Tibial artery (tissue), 4 donors: ENCODE results near the gene C1QTNF12.

Experiments used
- DNase-seq, 2 donors: peaks; one replicate each; pipeline ENCODE4 v3.0.0-alpha.2; 2019
- H3K27ac ChIP-seq, 2 donors: fragments of 200-600 bp; sonication (generic) in 1 of 2; 1 replicate in 1 of 2; 2 replicates in 1 of 2; pipeline ENCODE4 v1.5.1; 2018 to 2019; ENCODE audit warnings: mild to moderate bottlenecking in 1 of 2
- H3K27me3 ChIP-seq, 2 donors: fragments of 200-600 bp; sonication (generic) in 1 of 2; one replicate each; pipeline versions ENCODE4 v1.5.1 to v1.6.0; 2016 to 2019
- H3K36me3 ChIP-seq, 3 donors: fragments of 200-600 bp; sonication (generic) in 2 of 3; one replicate each; pipeline ENCODE4 v1.5.1; 2016 to 2019; ENCODE audit warnings: mild to moderate bottlenecking in 2 of 3
- H3K4me1 ChIP-seq, 4 donors: fragments of 200-600 bp; sonication (generic) in 2 of 4; 1 replicate in 3 of 4; 2 replicates in 1 of 4; pipeline ENCODE4 v1.5.1; 2016 to 2019
- H3K4me3 ChIP-seq, 2 donors: fragments of 200-600 bp; sonication (generic) in 1 of 2; 1 replicate in 1 of 2; 2 replicates in 1 of 2; pipeline ENCODE4 v1.5.1; 2018 to 2019; ENCODE audit warnings: mild to moderate bottlenecking in 2 of 2
- H3K9me3 ChIP-seq, 3 donors: fragments of 200-600 bp; sonication (generic) in 1 of 3; one replicate each; pipeline ENCODE4 v1.5.1; 2016 to 2019
- intact Hi-C: fragments of 100-400 bp; cut with DNase I; formaldehyde crosslinking; loops from one replicate; pipeline ENCODE4 v1.15.0; 2023; ENCODE audit warnings: low total_unique reads
- TF ChIP-seq, protein P1 (sequence below), 2 experiments: fragments of 200-600 bp in 1 of 2; fragments of 450-650 bp in 1 of 2; IDR thresholded peaks; one replicate each; pipeline ENCODE4 v1.5.1; 2017 to 2019; ENCODE audit warnings: antibody characterized with exemption in 2 of 2, mild to moderate bottlenecking in 1 of 2, moderate library complexity in 1 of 2

The C1QTNF12 gene

DNA sequence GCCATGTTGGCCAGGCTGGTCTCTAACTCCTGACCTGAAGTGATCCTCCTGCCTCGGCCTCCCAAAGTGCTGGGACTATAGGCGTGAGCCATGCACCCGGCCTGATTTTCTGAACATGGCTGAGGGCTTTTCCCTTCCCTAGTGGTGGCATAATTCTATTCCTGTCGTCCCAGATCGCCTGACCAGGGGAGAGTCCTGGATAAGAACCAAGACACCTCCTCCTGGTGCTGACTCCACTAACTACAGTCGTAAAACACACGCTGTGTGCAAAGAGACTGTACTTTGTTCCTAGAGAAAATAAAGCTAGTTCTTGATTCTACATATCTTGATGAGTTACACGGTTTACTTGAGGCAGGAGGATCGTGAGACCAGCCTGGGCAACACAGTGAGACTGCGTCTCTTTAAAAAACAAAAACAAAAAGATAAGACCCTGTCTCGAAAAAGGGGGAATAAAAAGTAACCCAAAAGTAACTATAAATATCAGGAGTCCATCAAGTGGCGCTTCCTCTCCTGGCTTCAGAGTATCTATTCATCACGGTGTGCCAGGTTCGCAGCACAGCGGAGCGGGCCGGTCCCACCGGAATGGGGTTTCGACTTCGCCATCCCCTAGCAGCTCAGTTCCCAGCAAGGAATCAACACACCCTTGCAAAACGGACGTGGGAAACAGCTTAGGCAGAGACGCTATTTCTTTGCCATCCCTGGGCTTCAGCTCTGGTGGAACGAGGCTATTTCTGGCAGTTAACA is 15.7 kb downstream of the C1QTNF12 start:
- Histone ChIP-seq H3K27me3 (no peaks in the 10 kb centered on the region), H3K4me1 (peaks cover 0 to 42% (median 32%) of the 10 kb centered on the region in 4 donors), H3K27ac (peak overlapping the region; percentile 96 to 99), H3K9me3 (no peaks in the 10 kb centered on the region), H3K36me3 (peaks cover 23 to 55% (median 31%) of the 10 kb centered on the region in 3 donors), H3K4me3 (peak overlapping the region; percentile 94 to 99)
- TF ChIP-seq, protein P1, sequence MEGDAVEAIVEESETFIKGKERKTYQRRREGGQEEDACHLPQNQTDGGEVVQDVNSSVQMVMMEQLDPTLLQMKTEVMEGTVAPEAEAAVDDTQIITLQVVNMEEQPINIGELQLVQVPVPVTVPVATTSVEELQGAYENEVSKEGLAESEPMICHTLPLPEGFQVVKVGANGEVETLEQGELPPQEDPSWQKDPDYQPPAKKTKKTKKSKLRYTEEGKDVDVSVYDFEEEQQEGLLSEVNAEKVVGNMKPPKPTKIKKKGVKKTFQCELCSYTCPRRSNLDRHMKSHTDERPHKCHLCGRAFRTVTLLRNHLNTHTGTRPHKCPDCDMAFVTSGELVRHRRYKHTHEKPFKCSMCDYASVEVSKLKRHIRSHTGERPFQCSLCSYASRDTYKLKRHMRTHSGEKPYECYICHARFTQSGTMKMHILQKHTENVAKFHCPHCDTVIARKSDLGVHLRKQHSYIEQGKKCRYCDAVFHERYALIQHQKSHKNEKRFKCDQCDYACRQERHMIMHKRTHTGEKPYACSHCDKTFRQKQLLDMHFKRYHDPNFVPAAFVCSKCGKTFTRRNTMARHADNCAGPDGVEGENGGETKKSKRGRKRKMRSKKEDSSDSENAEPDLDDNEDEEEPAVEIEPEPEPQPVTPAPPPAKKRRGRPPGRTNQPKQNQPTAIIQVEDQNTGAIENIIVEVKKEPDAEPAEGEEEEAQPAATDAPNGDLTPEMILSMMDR (IDR thresholded peaks at IDR 0.05): peak in 1 of 2 experiments; percentile 9
- intact Hi-C loops: loop anchor here (5.0 kb wide), 1 partner anchor 109 kb away; no protein-coding TSS in a partner anchor
- no peak for DNase-seq

DNA sequence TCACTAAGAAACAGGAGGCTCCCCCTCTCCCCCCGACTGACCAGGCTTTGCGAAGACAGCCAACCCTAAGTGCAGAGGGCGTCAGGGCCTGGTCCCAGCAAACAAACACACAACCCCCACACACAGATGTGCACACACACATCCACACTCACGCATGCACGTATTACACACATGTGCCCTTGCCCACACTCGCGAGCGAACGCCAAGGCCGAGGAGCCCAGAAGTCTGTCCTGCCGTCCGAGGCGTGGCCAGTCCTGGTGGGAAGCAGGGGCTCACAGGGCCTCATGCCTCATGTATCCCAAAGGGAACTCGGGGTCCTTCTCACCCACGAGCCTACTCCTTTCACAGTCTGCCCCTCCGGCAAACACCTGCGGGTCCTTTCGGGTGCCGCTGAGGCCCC is 16.8 kb downstream of the C1QTNF12 start:
- TF ChIP-seq, protein P1 (IDR thresholded peaks at IDR 0.05): no peak
- Histone ChIP-seq H3K27ac (no peak overlapping the region), H3K4me3 (peak overlapping the region in 1 of 2 donors; percentile 94), H3K36me3 (peaks cover 23 to 57% (median 40%) of the 10 kb centered on the region in 3 donors), H3K27me3 (no peaks in the 10 kb centered on the region), H3K4me1 (peaks cover 0 to 42% (median 34%) of the 10 kb centered on the region in 4 donors), H3K9me3 (no peaks in the 10 kb centered on the region)
- intact Hi-C loops: loop anchor here (5.0 kb wide), 1 partner anchor 107 kb away; no protein-coding TSS in a partner anchor
- DNase-seq: no peak

DNA sequence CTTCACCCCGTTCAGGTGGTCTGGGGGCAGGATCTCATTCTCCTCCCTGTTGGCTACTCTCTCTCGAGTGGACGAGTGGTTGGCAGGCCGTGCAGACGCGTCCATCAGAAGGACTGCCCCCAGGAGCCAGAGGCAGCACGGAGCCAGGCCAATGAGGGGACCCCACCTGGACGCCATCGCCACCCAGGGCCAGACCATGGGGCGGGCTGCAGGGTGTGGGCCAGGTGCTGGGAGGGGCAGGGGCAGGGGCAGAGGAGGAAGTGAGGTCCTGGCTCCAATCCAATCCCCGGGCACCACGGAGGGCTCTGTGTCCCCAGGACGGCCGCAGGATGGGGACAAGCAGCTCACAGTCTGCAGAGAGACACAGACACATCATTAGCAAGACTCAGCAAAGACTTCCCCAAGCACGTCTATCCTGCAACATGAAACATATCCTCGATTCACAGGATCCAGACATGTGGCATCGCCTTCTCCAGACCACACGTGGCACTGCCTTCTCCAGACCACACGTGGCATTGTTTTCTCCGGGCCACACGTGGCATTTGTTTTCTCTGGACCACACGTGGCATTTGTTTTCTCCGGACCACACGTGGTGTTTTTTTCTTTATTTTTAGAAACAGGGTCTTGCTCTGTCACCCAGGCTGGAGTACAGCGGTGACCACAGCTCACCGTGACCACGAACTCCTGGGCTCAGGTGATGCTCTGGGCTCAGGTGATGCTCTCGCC is 17.8 kb downstream of the C1QTNF12 start:
- intact Hi-C loops: no loop called here
- Histone ChIP-seq H3K9me3 (no peaks in the 10 kb centered on the region), H3K36me3 (peaks cover 28 to 57% (median 50%) of the 10 kb centered on the region in 3 donors), H3K27me3 (no peaks in the 10 kb centered on the region), H3K27ac (no peak overlapping the region), H3K4me1 (peaks cover 0 to 42% (median 34%) of the 10 kb centered on the region in 4 donors), H3K4me3 (no peak overlapping the region)
- TF ChIP-seq, protein P1 (IDR thresholded peaks at IDR 0.05): no peak
- DNase-seq: no peak

DNA sequence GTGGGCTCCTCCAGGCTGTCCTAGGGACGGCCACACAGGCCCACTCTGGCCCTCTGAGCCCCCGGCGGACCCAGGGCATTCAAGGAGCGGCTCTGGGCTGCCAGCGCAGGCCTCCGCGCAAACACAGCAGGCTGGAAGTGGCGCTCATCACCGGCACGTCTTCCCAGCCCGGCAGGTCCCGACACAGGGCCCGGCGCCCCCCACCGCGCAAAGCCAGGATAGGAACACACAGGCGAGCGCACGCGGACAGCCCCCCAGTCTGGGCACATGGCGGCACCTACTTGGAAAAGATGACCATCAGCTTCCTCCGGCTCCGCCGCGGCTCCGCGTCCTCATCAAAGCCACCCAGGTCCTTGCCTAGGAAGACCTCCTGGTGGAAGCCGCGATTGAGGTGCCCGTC is 18.3 kb downstream of the C1QTNF12 start:
- H3K4me3 ChIP-seq: no peak overlapping the region
- H3K36me3 ChIP-seq: peaks cover 33 to 62% (median 56%) of the 10 kb centered on the region in 3 donors
- DNase-seq: no peak
- TF ChIP-seq, protein P1 (IDR thresholded peaks at IDR 0.05): no peak
- no peaks in the 10 kb centered on the region for H3K27me3 ChIP-seq
- H3K27ac ChIP-seq: no peak overlapping the region
- intact Hi-C loops: no loop called here
- H3K4me1 ChIP-seq: peaks cover 0 to 39% (median 31%) of the 10 kb centered on the region in 4 donors
- H3K9me3 ChIP-seq: no peaks in the 10 kb centered on the region

DNA sequence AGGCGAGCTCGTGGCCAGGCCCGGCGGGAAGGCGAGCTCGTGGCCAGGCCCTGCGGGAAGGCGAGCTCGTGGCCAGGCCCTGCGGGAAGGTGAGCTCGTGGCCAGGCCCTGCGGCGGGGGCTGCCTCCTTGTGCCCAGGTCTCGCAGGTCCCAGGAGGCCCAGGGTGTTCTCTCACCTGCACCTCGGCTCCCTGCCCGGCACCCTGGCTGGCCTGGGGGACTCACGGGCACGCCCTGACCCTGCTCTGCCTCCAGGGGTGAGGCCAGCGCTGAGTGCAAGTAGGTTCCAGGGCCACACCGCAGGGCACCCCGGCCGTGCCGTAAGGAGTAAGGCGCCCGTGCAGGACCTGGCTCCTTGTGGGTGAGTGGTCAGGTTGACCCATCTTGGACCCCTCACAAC is 19.1 kb downstream of the C1QTNF12 start:
- DNase-seq: no peak
- Histone ChIP-seq H3K4me3 (no peak overlapping the region), H3K27ac (no peak overlapping the region), H3K4me1 (peaks cover 0 to 31% (median 23%) of the 10 kb centered on the region in 4 donors), H3K36me3 (peaks cover 41 to 70% (median 64%) of the 10 kb centered on the region in 3 donors), H3K27me3 (no peaks in the 10 kb centered on the region), H3K9me3 (no peaks in the 10 kb centered on the region)
- TF ChIP-seq, protein P1 (IDR thresholded peaks at IDR 0.05): no peak
- intact Hi-C loops: no loop called here
